ENCODE measurements around the gene USP48.

Gene USP48

GRCh38 chr1:21707086-21707840, 75.7 kb downstream of the USP48 start:
- no peak for TF ChIP-seq CTCF (conservative IDR thresholded peaks at IDR 0.05; ENCODE audit: low read depth, low read length)
- no peak overlapping the region for H3K4me3 ChIP-seq (ENCODE audit: low read depth, low read length)
- peak; percentile 62 for DNase-seq (ENCODE audit: low read depth)

GRCh38 chr1:21706151-21706835, 76.7 kb downstream of the USP48 start:
- H3K4me3 ChIP-seq (ENCODE audit: low read depth, low read length), result no peak overlapping the region
- peak; percentile 89 for DNase-seq (ENCODE audit: low read depth)
- no peak for TF ChIP-seq CTCF (conservative IDR thresholded peaks at IDR 0.05; ENCODE audit: low read depth, low read length)

GRCh38 chr1:21705303-21705980, 77.5 kb downstream of the USP48 start:
- no peak overlapping the region for H3K4me3 ChIP-seq (ENCODE audit: low read depth, low read length)
- DNase-seq (ENCODE audit: low read depth), result no peak
- no peak for TF ChIP-seq CTCF (conservative IDR thresholded peaks at IDR 0.05; ENCODE audit: low read depth, low read length)

- no peak for TF ChIP-seq CTCF (conservative IDR thresholded peaks at IDR 0.05; ENCODE audit: low read depth, low read length)
- no peak overlapping the region for H3K4me3 ChIP-seq (ENCODE audit: low read depth, low read length)
- DNase-seq (ENCODE audit: low read depth), result no peak
These were observed 78.8 kb downstream of the USP48 start for GRCh38 chr1:21704145-21704544.

- H3K4me3 ChIP-seq (ENCODE audit: low read depth, low read length), result no peak overlapping the region
- peak; percentile 84 for DNase-seq (ENCODE audit: low read depth)
- TF ChIP-seq CTCF (conservative IDR thresholded peaks at IDR 0.05; ENCODE audit: low read depth, low read length), result peak; percentile 69
These were observed 79.5 kb downstream of the USP48 start for GRCh38 chr1:21703318-21703963.

- peak; percentile 22 for DNase-seq (ENCODE audit: low read depth)
These were observed 80.2 kb downstream of the USP48 start for GRCh38 chr1:21702780-21703179.

More at GRCh38 chr1:21702780-21703179, 80.2 kb downstream of the USP48 start:
- H3K4me3 ChIP-seq (ENCODE audit: low read depth, low read length), result no peak overlapping the region
- no peak for TF ChIP-seq CTCF (conservative IDR thresholded peaks at IDR 0.05; ENCODE audit: low read depth, low read length)

Measured in choroid plexus epithelial cell (primary cell).